Measurements from ENCODE around the gene CCDC83.

DNA sequence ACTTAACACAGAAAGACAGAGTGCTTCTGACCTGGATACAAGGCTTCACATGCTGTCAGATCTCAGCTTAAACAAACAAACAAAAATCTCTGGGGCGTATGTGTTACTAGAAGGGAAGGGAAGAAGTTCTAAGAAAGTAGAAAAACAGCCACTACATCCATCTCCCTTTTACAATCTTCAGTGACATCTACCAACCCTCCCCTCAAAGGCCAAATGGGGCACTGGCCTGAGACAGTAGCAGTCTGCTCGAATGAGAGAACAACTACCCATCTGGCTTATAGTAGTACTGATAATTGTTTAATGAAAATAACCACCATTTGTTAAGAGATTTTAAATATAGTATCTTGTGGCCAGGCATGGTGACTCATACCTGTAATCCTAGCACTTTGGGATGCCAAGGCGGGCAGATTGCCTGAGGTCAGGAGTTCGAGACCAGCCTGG is 29.4 kb downstream of the CCDC83 start:
- TF ChIP-seq POLR2A (IDR thresholded peaks at IDR 0.05; ENCODE audit: low read depth, low read length) (no peak), JUN (IDR thresholded peaks at IDR 0.05; ENCODE audit: borderline replicate concordance, insufficient read depth, insufficient read length, low read depth) (no peak), EZH2 (IDR thresholded peaks at IDR 0.05; ENCODE audit: borderline replicate concordance, low read depth, low read length, severe bottlenecking) (no peak), POLR2AphosphoS5 (IDR thresholded peaks at IDR 0.05; ENCODE audit: insufficient read depth, low read depth, low read length) (no peak), MYC (IDR thresholded peaks at IDR 0.05; ENCODE audit: low read depth, low read length) (no peak), FOS (IDR thresholded peaks at IDR 0.05; ENCODE audit: borderline replicate concordance, insufficient read depth, low read length) (no peak)
- TF ChIP-seq, protein P1, sequence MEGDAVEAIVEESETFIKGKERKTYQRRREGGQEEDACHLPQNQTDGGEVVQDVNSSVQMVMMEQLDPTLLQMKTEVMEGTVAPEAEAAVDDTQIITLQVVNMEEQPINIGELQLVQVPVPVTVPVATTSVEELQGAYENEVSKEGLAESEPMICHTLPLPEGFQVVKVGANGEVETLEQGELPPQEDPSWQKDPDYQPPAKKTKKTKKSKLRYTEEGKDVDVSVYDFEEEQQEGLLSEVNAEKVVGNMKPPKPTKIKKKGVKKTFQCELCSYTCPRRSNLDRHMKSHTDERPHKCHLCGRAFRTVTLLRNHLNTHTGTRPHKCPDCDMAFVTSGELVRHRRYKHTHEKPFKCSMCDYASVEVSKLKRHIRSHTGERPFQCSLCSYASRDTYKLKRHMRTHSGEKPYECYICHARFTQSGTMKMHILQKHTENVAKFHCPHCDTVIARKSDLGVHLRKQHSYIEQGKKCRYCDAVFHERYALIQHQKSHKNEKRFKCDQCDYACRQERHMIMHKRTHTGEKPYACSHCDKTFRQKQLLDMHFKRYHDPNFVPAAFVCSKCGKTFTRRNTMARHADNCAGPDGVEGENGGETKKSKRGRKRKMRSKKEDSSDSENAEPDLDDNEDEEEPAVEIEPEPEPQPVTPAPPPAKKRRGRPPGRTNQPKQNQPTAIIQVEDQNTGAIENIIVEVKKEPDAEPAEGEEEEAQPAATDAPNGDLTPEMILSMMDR (IDR thresholded peaks at IDR 0.05; ENCODE audit: extremely low read depth in 1 of 2, insufficient read depth in 1 of 2, low read depth in 1 of 2, low read length in 2 of 2), result no peak
- TF ChIP-seq, protein P2, sequence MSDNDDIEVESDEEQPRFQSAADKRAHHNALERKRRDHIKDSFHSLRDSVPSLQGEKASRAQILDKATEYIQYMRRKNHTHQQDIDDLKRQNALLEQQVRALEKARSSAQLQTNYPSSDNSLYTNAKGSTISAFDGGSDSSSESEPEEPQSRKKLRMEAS (IDR thresholded peaks at IDR 0.05; ENCODE audit: insufficient read depth, insufficient read length), result no peak

Data from endothelial cell of umbilical vein (primary cell).